Upper lobe of left lung (tissue), 6 donors: ENCODE results near the gene HID1. TPM values are rescaled to one million over a fixed set of nuclear protein-coding genes. Genes with fewer than 3 reads are reported as not detected.

Source experiments
- ATAC-seq, 2 donors: fragments of 200-7000 bp; cut with Tn5 transposase; one replicate each; pipeline ENCODE4 v1.9.1; 2022; ENCODE audit warnings: mild to moderate bottlenecking in 2 of 2, moderate library complexity in 2 of 2; ENCODE audit not compliant: low FRiP score in 2 of 2
- DNase-seq, 2 donors: peaks; one replicate each; pipeline ENCODE4 v3.0.0-alpha.2; 2019 to 2020
- H3K27ac ChIP-seq, 4 donors: fragments of 200-600 bp; sonication (generic); one replicate each; pipeline ENCODE4 v1.5.1; 2016 to 2019
- H3K27me3 ChIP-seq, 4 donors: fragments of 200-600 bp; sonication (generic); one replicate each; pipeline ENCODE4 v1.5.1; 2017 to 2019
- H3K36me3 ChIP-seq, 4 donors: fragments of 200-600 bp; sonication (generic); one replicate each; pipeline ENCODE4 v1.5.1; 2016 to 2019
- H3K4me1 ChIP-seq, 4 donors: fragments of 200-600 bp; sonication (generic); one replicate each; pipeline ENCODE4 v1.5.1; 2018 to 2019
- H3K4me3 ChIP-seq, 4 donors: fragments of 200-600 bp; sonication (generic); one replicate each; pipeline ENCODE4 v1.5.1; 2017 to 2019; ENCODE audit warnings: mild to moderate bottlenecking in 2 of 4, moderate library complexity in 1 of 4
- H3K9me3 ChIP-seq, 4 donors: fragments of 200-600 bp; sonication (generic); one replicate each; pipeline ENCODE4 v1.5.1; 2018 to 2019
- EP300 ChIP-seq, 4 donors: sonication (generic); formaldehyde crosslinking; IDR thresholded peaks; one replicate each; pipeline ENCODE4 v1.5.1; 2017; ENCODE audit warnings: antibody characterized with exemption in 4 of 4, control low read depth in 2 of 4
- POLR2A ChIP-seq, 4 donors: fragments of 450-650 bp; IDR thresholded peaks; one replicate each; pipeline ENCODE4 v1.5.1; 2016 to 2017; ENCODE audit warnings: antibody characterized with exemption in 4 of 4, mild to moderate bottlenecking in 2 of 4
- POLR2AphosphoS5 ChIP-seq, 2 donors: sonication (generic); formaldehyde crosslinking; IDR thresholded peaks; one replicate each; pipeline ENCODE4 v1.5.1; 2017; ENCODE audit warnings: antibody characterized with exemption in 2 of 2
- WGBS, 2 donors: methylation state at CpG; one replicate each; pipeline ENCODE4 v1.1.5; 2017 to 2018; 5-methylcytosine and 5-hydroxymethylcytosine counted together
- total RNA-seq, 6 donors: library from RNA; depleted of rRNA in 4 of 6; stranded (reverse); fragments of >200 nt in 4 of 6; gene quantifications; one replicate each; pipeline versions ENCODE4 v1.1.0 to v1.2.1, GENCODE V29; 2016 to 2021
- TF ChIP-seq, protein P1 (sequence below), 6 experiments: fragments of 450-650 bp in 4 of 6; fragments of 200-600 bp in 2 of 6; sonication (generic) in 2 of 6; IDR thresholded peaks; one replicate each; pipeline ENCODE4 v1.5.1; 2016 to 2019; ENCODE audit warnings: antibody characterized with exemption in 6 of 6
- donor health status: DM: no; HTN: no; CAD: no; lungs with moderate emphysema.
- donor health status: DM: no; HTN: yes; CAD: no; lungs with severe emphysema.

The HID1 gene
- total RNA-seq, 6 donors from 2014 or later, result 21.6 to 60.8 (median 33.3) TPM

DNA sequence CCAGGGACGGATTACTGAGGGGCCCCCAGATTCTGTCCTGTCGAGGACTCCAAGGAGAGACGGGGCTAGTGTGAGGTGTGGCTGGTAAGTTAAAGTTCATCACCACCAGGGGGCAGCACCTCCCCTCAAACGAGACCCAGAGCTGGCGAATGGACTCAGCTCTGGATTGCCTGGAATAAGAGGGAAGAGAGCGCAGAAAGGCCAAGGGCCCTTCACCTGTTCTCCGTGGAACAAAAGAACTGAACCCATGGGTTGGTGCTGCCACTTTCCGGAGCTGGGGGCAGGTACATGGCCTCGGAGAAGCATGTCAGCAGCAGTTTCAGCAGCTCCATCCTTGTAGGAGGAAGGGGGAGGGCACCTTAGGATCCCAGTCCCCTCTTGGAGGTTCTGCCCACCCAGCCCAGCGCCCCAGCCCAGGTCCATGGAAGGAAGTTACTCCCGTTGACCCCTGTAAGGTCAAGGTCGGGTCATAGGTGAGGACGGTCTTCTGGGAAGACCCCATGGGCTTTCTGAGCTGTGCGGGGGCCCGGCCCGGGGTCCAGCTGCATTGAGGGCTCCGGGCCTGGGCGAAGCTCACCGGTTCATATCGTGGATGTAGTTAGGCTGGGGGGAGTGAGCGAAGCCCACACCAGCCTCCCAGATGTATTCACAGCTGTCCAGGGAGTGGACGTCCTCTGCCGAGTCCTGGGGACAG, 10.8 kb downstream of the HID1 start:
- Histone ChIP-seq H3K27me3 (no peaks in the 10 kb centered on the region), H3K27ac (peak overlapping the region in 1 of 4 donors; percentile 42), H3K4me3 (no peak overlapping the region), H3K36me3 (peaks cover 0 to 31% (median 4%) of the 10 kb centered on the region in 4 donors), H3K4me1 (peaks cover 3 to 11% (median 7%) of the 10 kb centered on the region in 4 donors), H3K9me3 (peaks cover 0 to 1% (median 0%) of the 10 kb centered on the region in 4 donors)
- peak; percentile 67 to 90 for DNase-seq
- 43 to 50% methylated on average over 17 to 23 of the region's 23 CpGs for WGBS, 2 donors
- peak; percentile 87 to 91 for ATAC-seq
- TF ChIP-seq EP300 (IDR thresholded peaks at IDR 0.05) (no peak), POLR2AphosphoS5 (IDR thresholded peaks at IDR 0.05) (no peak), POLR2A (IDR thresholded peaks at IDR 0.05) (no peak)
- TF ChIP-seq, protein P1, sequence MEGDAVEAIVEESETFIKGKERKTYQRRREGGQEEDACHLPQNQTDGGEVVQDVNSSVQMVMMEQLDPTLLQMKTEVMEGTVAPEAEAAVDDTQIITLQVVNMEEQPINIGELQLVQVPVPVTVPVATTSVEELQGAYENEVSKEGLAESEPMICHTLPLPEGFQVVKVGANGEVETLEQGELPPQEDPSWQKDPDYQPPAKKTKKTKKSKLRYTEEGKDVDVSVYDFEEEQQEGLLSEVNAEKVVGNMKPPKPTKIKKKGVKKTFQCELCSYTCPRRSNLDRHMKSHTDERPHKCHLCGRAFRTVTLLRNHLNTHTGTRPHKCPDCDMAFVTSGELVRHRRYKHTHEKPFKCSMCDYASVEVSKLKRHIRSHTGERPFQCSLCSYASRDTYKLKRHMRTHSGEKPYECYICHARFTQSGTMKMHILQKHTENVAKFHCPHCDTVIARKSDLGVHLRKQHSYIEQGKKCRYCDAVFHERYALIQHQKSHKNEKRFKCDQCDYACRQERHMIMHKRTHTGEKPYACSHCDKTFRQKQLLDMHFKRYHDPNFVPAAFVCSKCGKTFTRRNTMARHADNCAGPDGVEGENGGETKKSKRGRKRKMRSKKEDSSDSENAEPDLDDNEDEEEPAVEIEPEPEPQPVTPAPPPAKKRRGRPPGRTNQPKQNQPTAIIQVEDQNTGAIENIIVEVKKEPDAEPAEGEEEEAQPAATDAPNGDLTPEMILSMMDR (IDR thresholded peaks at IDR 0.05), result peak; percentile 63 to 91 (median 79)

DNA sequence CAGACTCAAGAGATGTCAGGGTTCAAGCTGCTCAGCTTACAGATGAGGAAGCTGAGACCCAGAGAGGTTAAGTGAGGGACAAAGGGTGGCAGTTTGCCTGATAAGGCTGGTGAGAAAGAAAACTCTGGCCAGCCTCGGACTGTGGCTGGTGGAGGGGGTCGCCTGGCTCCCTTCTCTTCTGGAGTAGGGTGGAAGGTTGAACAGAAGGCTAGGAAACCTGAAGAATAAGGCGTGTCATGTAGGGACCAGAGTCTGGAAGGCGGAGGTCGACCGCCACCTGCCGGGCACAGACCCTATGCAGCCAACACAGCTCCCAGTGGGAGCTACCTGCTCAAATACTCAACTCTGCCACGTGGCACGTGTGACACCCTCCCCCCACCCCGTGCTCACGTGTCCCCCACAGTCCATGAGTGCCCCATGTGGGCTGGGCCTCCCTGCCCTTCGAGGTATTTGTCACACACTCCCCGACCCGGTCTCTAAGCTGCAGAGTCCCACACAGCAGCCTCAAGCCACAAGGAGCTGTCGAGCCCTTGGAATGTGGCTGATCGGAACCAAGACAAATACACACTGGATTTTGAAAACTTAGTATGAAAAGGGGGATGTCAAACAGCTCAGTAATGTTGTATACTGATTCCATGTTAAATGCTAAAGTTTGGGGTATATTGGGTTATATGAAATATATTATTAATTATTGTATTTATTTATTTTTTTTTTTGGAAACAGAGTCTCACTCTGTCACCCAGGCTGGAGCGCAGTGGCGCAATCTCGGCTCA, 11.8 kb downstream of the HID1 start:
- Histone ChIP-seq H3K9me3 (peaks cover 0 to 8% (median 0%) of the 10 kb centered on the region in 4 donors), H3K27ac (peak overlapping the region in 1 of 4 donors; percentile 42), H3K4me3 (no peak overlapping the region), H3K36me3 (peaks cover 0 to 32% (median 4%) of the 10 kb centered on the region in 4 donors), H3K27me3 (no peaks in the 10 kb centered on the region), H3K4me1 (peaks cover 3 to 11% (median 7%) of the 10 kb centered on the region in 4 donors)
- no peak for TF ChIP-seq EP300 (IDR thresholded peaks at IDR 0.05)
- TF ChIP-seq, protein P1 (IDR thresholded peaks at IDR 0.05), result peak in 5 of 6 experiments; percentile 19 to 83 (median 42)
- DNase-seq (peak; percentile 62 to 90), ATAC-seq (peak; percentile 34 to 80)
- 49 to 64% methylated on average over 17 to 19 of the region's 19 CpGs for WGBS, 2 donors

DNA sequence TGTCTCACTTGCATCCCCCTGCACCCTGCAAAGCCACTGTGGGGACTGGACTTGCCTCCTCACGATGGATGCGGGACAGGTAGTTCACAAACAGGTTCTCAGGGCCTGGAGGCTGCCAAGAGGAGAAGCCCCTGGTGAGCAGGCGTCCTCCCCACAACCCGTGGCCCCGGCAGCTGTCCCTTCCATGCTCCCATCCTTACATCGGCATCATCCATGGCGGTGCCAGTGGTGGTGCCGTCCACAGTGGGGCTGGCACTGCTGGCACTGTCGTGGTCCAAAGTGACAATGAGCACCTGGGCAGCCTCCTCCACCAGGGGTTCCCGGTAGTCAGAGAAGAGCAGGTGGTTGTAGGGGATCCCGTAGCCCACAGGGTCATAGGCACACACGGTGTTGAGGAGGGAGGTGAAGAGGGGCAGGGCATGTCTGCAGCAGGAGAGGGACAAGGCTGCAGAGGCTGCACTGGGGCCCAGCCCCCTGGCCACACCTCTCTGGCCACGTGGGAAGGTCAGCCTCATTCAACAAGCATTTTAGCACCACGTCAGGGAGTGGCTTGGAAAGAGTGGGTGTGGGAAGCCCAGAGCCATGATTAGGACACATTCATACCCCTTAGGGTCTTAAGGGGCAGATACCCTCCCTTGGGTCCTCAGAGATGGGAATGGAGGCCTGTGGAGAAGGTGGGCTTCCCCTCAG, 12.6 kb downstream of the HID1 start:
- TF ChIP-seq EP300 (IDR thresholded peaks at IDR 0.05), result no peak
- no peak for TF ChIP-seq POLR2A (IDR thresholded peaks at IDR 0.05)
- no peak for TF ChIP-seq POLR2AphosphoS5 (IDR thresholded peaks at IDR 0.05)
- TF ChIP-seq, protein P1 (IDR thresholded peaks at IDR 0.05), result no peak
- DNase-seq (peak in 1 of 2 donors; percentile 61), ATAC-seq (no peak)
- H3K9me3 ChIP-seq, result peaks cover 0 to 8% (median 0%) of the 10 kb centered on the region in 4 donors
- H3K36me3 ChIP-seq, result peaks cover 0 to 40% (median 5%) of the 10 kb centered on the region in 4 donors
- no peak overlapping the region for H3K4me3 ChIP-seq
- H3K4me1 ChIP-seq, result peaks cover 3 to 11% (median 7%) of the 10 kb centered on the region in 4 donors
- WGBS, 2 donors, result 15 to 84% methylated on average over 2 to 14 of the region's 14 CpGs
- H3K27me3 ChIP-seq, result no peaks in the 10 kb centered on the region
- no peak overlapping the region for H3K27ac ChIP-seq

DNA sequence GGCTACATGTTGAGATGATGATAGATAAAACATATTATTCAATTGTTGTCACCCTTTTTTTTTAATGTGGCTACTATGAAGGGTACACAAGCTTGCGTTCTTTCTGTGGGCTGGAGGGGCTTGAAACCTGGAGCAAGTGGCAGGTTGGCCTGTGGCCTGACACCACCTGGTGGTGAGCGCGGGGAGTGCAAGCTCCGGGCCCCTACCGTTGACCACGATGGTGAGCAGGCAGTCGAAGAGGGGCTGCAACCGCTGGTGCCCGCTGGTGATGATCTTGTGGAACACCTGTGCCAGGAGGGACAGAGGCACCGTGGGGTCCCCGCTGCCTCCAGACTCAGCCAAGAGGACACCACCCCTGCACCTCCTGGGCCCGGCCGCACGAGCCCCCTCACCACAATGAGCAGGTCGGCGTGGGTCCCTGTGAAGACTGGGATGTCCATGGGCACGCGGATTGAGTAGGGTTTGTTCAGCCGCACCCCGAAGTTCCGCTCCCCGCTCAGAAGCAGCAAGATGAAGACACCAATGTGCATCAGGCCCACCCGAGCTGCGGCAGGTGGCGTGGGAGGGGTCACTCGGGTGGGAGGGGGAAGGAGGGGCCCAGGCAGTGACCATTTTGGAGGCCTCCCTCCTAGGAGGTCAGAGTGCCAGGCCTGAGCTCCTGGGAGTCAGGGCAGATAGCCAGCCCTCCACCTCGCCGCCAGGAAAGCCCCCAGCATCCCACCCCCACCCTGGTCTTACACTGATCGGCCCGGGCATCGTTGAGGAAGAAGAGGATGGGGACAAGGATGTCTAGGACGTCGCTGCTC, 14.4 kb downstream of the HID1 start:
- WGBS, 2 donors, result 61 to 62% methylated on average over 18 to 33 of the region's 33 CpGs
- Histone ChIP-seq H3K27ac (no peak overlapping the region), H3K4me1 (peaks cover 3 to 11% (median 7%) of the 10 kb centered on the region in 4 donors), H3K4me3 (no peak overlapping the region), H3K9me3 (peaks cover 0 to 8% (median 0%) of the 10 kb centered on the region in 4 donors), H3K36me3 (peaks cover 0 to 50% (median 5%) of the 10 kb centered on the region in 4 donors), H3K27me3 (no peaks in the 10 kb centered on the region)
- peak; percentile 13 to 69 for ATAC-seq
- no peak for TF ChIP-seq POLR2AphosphoS5 (IDR thresholded peaks at IDR 0.05)
- TF ChIP-seq POLR2A (IDR thresholded peaks at IDR 0.05), result no peak
- TF ChIP-seq, protein P1 (IDR thresholded peaks at IDR 0.05), result peak; percentile 88 to 95 (median 94)
- no peak for TF ChIP-seq EP300 (IDR thresholded peaks at IDR 0.05)
- peak; percentile 72 to 96 for DNase-seq
